GM12878 (cell line): ENCODE data around the gene C16orf74. TPM values are rescaled to one million over a fixed set of nuclear protein-coding genes. Genes with fewer than 3 reads are reported as not detected.
A peak's percentile ranks its signal among the peaks of the same experiment; 100 is the strongest.

Experiments used
- ATAC-seq: fragments of 200-7000 bp; cut with Tn5 transposase; 3 replicates; pipeline ENCODE4 v1.9.1; 2020; ENCODE audit warnings: mild to moderate bottlenecking, moderate library complexity
- BruUV-seq: library from RNA; stranded (reverse); fragments of 400-500 nt; replicated peaks from 2 replicates; lab custom pipeline; 2021; lab: Mats Ljungman, UMichigan
- CTCF ChIA-PET: fragments of 300-600 bp; sonication (Branson Sonifier 250); formaldehyde crosslinking; extraction: SDS; loops from one replicate; lab custom pipeline; 2021; ENCODE audit warnings: inconsistent platforms; lab: Yijun Ruan, JAX
- POLR2A ChIA-PET: fragments of 350-600 bp; formaldehyde crosslinking; extraction: SDS; loops from one replicate; lab custom pipeline; 2021; ENCODE audit warnings: inconsistent platforms; lab: Charles Lee
- RAD21 ChIA-PET: fragments of 300-600 bp; sonication (Branson Sonifier 250); formaldehyde crosslinking; loops from one replicate; lab custom pipeline; 2023; ENCODE audit warnings: antibody characterized with exemption; ENCODE audit not compliant: unreplicated experiment; lab: Charles Lee
- SMC1A ChIA-PET: fragments of 300-600 bp; sonication (Branson Sonifier 250); formaldehyde crosslinking; loops from one replicate; lab custom pipeline; 2023; ENCODE audit not compliant: unreplicated experiment, uncharacterized antibody; lab: Charles Lee
- DNase-seq: peaks from one replicate; pipeline ENCODE4 v3.0.0-alpha.2; 2011; ENCODE audit warnings: low read depth, low spot score
- FAIRE-seq: peaks from 3 replicates; lab custom pipeline; 2011; peaks lifted over from hg19 to GRCh38; lab: Jason Lieb, UNC
- H2AFZ ChIP-seq: 2 replicates; pipeline ENCODE4 v1.6.0; 2011; ENCODE audit warnings: low read depth, low read length, control low read depth; ENCODE audit not compliant: control insufficient read depth
- H3K27ac ChIP-seq: 2 replicates; pipeline ENCODE4 v1.5.1; 2011; ENCODE audit warnings: control low read depth; ENCODE audit not compliant: control insufficient read depth, insufficient read depth
- H3K27me3 ChIP-seq, 2 experiments: replicated peaks in 1 of 2; 2 replicates each; pipeline versions ENCODE4 v1.6.0 to v1.6.1; 2011; ENCODE audit warnings: low read length in 1 of 2; ENCODE audit not compliant: control insufficient read depth in 2 of 2, insufficient read depth in 2 of 2
- H3K36me3 ChIP-seq, 2 experiments: 2 replicates each; pipeline ENCODE4 v1.5.1; 2011; ENCODE audit warnings: low read length in 1 of 2; ENCODE audit not compliant: control insufficient read depth in 2 of 2, insufficient read depth in 2 of 2
- H3K4me1 ChIP-seq: 2 replicates; pipeline ENCODE4 v1.6.1; 2011; ENCODE audit warnings: mild to moderate bottlenecking, low read length, moderate library complexity, mixed read lengths; ENCODE audit not compliant: control insufficient read depth, insufficient read depth
- H3K4me2 ChIP-seq: 2 replicates; pipeline ENCODE4 v1.6.0; 2011; ENCODE audit warnings: control low read depth; ENCODE audit not compliant: control insufficient read depth, insufficient read depth
- H3K4me3 ChIP-seq: fragments of 200-600 bp; sonication (generic); 2 replicates; pipeline ENCODE4 v1.5.1; 2016
- H3K79me2 ChIP-seq: 2 replicates; pipeline ENCODE4 v1.6.0; 2011; ENCODE audit warnings: low read length; ENCODE audit not compliant: control insufficient read depth, insufficient read depth
- H3K9ac ChIP-seq: 2 replicates; pipeline ENCODE4 v1.8.0; 2011; ENCODE audit warnings: low read length, control low read depth, mixed read lengths; ENCODE audit not compliant: control insufficient read depth, insufficient read depth
- H3K9me3 ChIP-seq: replicated peaks from 3 replicates; pipeline ENCODE4 v1.5.1; 2011; ENCODE audit warnings: mild to moderate bottlenecking, low read length; ENCODE audit not compliant: control insufficient read depth, insufficient read depth
- H4K20me1 ChIP-seq: 2 replicates; pipeline ENCODE4 v1.6.0; 2011; ENCODE audit not compliant: control insufficient read depth, insufficient read depth
- E4F1 ChIP-seq: fragments of 450-650 bp; IDR thresholded peaks from 2 replicates; pipeline ENCODE4 v1.6.1; 2018; ENCODE audit warnings: borderline replicate concordance, mild to moderate bottlenecking; ENCODE audit not compliant: partially characterized antibody
- FOXM1 ChIP-seq: IDR thresholded peaks from 2 replicates; pipeline ENCODE4 v1.6.1; 2012; ENCODE audit warnings: low read depth, mild to moderate bottlenecking, inconsistent platforms, low read length, moderate library complexity
- MTA3 ChIP-seq: IDR thresholded peaks from 2 replicates; pipeline ENCODE4 v1.6.1; 2012; ENCODE audit warnings: low read length, inconsistent platforms, borderline replicate concordance
- POLR2AphosphoS5 ChIP-seq: IDR thresholded peaks from 2 replicates; pipeline ENCODE4 v1.6.1; 2011; ENCODE audit warnings: mild to moderate bottlenecking, low read length, inconsistent platforms
- USF2 ChIP-seq: IDR thresholded peaks from 2 replicates; pipeline ENCODE4 v1.6.1; 2011; ENCODE audit warnings: low read depth, low read length, improper control_type of control experiment, borderline replicate concordance
- ZZZ3 ChIP-seq: IDR thresholded peaks from 2 replicates; pipeline ENCODE4 v1.6.1; 2011; ENCODE audit warnings: low read depth; ENCODE audit not compliant: control insufficient read depth, insufficient read length
- whole genome bisulfite sequencing: methylation state at CpG from one replicate; pipeline ENCODE4 v1.1.6; 2016; ENCODE audit warnings: low lambda C conversion rate; ENCODE audit not compliant: insufficient replicate concordance, insufficient coverage; ENCODE audit errors: missing lambda C conversion rate; 5-methylcytosine and 5-hydroxymethylcytosine counted together
- in situ Hi-C: fragments of 300-500 bp; cut with MboI; formaldehyde crosslinking; loops from 9 replicates; pipeline ENCODE4 v1.14.3; 2018; ENCODE audit warnings: mixed read lengths
- intact Hi-C: fragments of 100-400 bp; cut with micrococcal nuclease; formaldehyde crosslinking; loops from one replicate; pipeline ENCODE4 v1.14.2; 2022; ENCODE audit not compliant: unreplicated experiment
- polyA plus RNA-seq, 11 experiments: library from polyadenylated mRNA; depleted of rRNA in 4 of 11; unstranded in 6 of 11; stranded (reverse) in 5 of 11; fragments of >200 nt; fragmentation: Nextera tagmentation in 4 of 11; fragmentation: Illumina TruSeq in 1 of 11; extraction: Ambion mirVana in 4 of 11; extraction: Trizol in 1 of 11; gene quantifications; 1 replicate in 1 of 11; 2 replicates in 10 of 11; pipeline versions ENCODE4 v1.2.1 to v1.2.3, GENCODE V29; 2011 to 2016; ENCODE audit warnings: inconsistent platforms in 2 of 11, missing spikeins in 2 of 11, low read depth in 1 of 11
- total RNA-seq, 4 experiments: library from RNA; depleted of rRNA in 3 of 4; stranded (reverse); fragments of >200 nt in 3 of 4; fragmentation: Illumina TruSeq in 1 of 4; extraction: Trizol in 1 of 4; gene quantifications; 2 replicates each; pipeline versions ENCODE4 v1.2.1 to v1.2.3, GENCODE V29; 2013 to 2021

The C16orf74 gene
- total and polyA plus RNA-seq, 10 of the 15 experiments (the other 5 are each of a cell fraction or from before 2014, with no cell fraction given), result 0.23 to 20.1 (median 6.8) TPM

DNA sequence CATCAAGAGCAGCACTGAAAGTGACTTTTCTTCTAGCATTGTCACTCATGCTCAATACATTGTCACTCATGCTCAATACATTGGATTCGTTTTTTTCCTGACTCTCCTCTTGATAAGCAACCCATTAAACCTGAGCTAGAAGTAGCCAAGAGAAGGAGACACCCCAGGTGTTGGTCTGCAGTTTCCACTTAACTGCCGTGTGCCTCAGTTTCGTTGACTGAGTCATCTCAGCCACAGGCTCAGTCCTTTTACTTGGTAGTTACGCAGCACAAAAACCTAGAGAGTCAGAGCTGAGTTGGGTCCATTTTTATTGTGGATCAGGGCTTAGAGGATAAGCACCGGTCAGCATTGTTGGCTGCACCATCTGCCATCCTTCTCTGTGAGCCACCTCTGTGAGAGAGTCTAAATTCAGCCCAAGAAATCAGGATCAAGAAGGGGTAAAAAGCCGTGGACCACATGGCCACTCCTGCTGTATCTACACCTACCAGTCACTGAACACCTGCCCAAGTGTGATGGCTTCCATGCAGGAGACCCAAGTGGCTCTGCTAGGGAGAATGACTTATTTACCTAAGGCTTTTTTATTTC lies 73.4 kb downstream of the C16orf74 start:
- Histone ChIP-seq H3K27me3 (no peaks in the 10 kb centered on the region), H3K9ac (no peak overlapping the region), H3K4me2 (no peak overlapping the region), H2AFZ (no peak overlapping the region), H3K4me1 (peaks cover 21% of the 10 kb centered on the region), H3K9me3 (no peaks in the 10 kb centered on the region), H3K4me3 (no peak overlapping the region), H3K79me2 (no peaks in the 10 kb centered on the region; the same call in none of the 2 replicates), H4K20me1 (peaks cover 2% of the 10 kb centered on the region; the same call in 1 of the 2 replicates)
- WGBS, result 17% methylated on average over 6 of the region's 6 CpGs
- ATAC-seq (no peak), DNase-seq (no peak), FAIRE-seq (no peak)
- CTCF ChIA-PET, result interaction anchor here (1.3 kb wide), 1 partner anchor 41 kb away, joined by 3 read pairs; no protein-coding TSS in a partner anchor
- POLR2A ChIA-PET, result interaction anchor here (0.7 kb wide), 1 partner anchor 11 kb away, joined by 4 read pairs; the partner anchor contains the start of gene GINS2
- in situ Hi-C loops (no loop called here), intact Hi-C loops (loop anchor here (5.0 kb wide), 1 partner anchor 40 kb away; no protein-coding TSS in a partner anchor)
- BruUV-seq, result no TSS peak
- SMC1A ChIA-PET, result interaction anchor here (1.0 kb wide), 1 partner anchor 16 kb away, joined by 3 read pairs; no protein-coding TSS in a partner anchor
- RAD21 ChIA-PET, result interaction anchor here (1.9 kb wide), 1 partner anchor 8 kb away, joined by 6 read pairs; no protein-coding TSS in a partner anchor
- TF ChIP-seq POLR2AphosphoS5 (peak; percentile 40; the same call in 1 of the 2 replicates), USF2 (no peak), E4F1 (no peak), MTA3 (no peak; the same call in 1 of the 2 replicates), FOXM1 (no peak), ZZZ3 (no peak)
- TF ChIP-seq, all 136 proteins: peak for 1
- H3K27ac ChIP-seq, result no peak overlapping the region
- H3K36me3 ChIP-seq, result peaks cover 36 to 45% of the 10 kb centered on the region in 2 experiments
